ENCODE data around the gene C16orf74.

The C16orf74 gene

DNA sequence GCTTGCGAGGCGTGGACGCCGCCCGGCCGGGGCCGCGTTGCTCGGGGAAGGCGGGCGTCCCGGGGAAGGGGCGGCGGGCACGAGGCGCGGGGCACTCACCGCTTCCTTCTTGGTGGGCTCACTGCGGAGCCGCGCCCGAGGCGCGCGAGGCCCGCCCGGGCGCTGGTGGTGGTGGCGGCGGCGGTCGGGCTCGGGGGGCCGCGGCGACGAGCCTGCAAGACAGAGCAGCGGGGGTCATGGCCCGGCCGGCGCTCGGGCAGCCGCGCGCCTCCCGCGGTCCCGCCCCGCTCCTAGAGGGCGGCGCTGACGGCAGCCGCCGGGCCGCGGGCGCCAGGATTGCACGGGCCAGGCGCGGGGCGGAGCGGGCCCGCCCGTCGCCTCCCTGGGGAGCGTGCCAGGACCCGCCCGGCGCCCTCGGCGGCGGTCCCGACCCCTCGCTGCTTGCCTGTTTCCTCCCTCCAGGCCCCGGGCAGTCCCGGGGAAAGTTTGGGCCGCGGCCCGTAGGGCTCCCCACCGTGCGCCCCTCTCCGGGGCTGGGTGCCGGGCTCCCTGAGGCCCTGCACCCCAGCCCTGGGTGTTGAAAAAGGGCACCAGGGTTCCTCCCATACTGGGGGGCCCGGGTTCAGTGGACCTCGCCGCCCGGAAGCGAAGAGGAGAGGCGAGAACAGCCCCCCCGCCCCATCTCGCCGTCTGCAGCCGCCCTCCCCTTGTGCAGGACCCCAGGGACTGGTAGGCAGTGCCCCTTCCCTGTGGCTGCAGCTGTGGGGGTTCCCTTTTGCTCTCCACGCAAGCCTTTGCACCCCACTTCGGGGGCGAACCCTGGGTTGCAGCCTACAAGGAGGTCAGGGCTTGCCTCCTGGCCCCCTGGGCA lies at the start of gene C16orf74:
C16orf74 (minus strand) TSS at position 270 of the 871 bp plus-strand sequence. CDS start 15,879 bp downstream, outside the sequence.
- peak; percentile 96 for DNase-seq (ENCODE audit: low spot score)

DNA sequence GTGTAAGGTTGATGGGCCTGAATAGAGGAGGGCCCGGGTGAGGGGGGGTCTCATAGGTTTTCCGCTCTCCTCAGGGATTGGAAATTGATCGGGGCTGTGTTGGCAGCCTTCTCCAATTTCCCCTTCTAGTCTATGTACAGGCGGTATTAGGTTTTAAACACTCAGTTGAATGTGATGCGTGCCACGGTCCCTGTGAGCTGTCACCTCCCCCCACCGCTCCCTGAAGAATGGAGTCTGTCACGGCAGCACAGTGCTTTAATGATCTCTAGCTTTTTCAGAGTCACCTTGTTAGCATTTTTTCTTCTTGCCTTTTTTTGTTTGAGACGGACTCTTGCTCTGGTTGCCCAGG lies 49.4 kb upstream of the C16orf74 start:
- DNase-seq (ENCODE audit: low spot score): peak; percentile 52

DNA sequence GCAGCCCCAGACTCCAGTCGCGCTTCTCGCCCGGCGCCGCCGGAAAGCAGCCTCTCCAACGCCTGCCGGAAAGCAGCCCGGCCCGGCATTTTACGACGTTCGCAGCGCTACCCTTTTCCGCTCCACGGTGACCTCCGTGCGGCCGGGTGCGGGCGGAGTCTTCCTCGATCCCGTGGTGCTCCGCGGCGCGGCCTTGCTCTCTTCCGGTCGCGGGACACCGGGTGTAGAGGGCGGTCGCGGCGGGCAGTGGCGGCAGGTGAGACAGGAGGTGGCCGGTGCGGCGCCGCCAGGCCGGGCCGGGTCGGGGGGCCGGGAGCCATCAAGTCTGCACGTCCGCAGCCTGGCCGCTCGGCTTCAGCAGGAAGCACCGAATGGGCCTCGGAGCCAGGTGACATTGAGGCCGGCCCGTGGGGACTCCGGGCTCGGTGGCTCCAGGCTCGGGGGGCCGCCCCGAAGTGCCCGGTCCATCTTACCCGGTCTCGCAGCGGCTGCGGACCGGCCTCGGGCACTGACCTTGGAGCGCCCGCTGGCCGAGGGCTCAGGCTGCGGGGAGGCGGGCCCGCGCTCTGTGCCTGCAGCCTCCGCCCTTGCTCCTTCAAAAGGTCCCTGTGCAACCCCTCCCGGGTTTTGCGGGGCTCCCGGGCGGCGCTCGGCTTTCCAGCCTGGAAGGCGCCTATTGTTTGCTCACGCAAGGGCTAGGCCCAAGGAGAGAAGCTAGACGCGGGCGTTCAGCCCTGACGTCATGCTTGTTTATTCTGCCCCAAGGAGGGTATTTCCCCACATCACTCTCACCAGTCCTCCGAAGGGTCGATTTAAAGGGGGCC lies 48.8 kb upstream of the C16orf74 start, which contains the start of the genes COX4I1 and EMC8:
COX4I1 (plus strand) TSS at position 199 of the 824 bp plus-strand sequence. CDS start 1,511 bp downstream, outside the sequence.
EMC8 (minus strand) TSS at position 48 of the 824 bp plus-strand sequence. CDS start 249 bp downstream, outside the sequence.
- DNase-seq (ENCODE audit: low spot score): peak; percentile 98

DNA sequence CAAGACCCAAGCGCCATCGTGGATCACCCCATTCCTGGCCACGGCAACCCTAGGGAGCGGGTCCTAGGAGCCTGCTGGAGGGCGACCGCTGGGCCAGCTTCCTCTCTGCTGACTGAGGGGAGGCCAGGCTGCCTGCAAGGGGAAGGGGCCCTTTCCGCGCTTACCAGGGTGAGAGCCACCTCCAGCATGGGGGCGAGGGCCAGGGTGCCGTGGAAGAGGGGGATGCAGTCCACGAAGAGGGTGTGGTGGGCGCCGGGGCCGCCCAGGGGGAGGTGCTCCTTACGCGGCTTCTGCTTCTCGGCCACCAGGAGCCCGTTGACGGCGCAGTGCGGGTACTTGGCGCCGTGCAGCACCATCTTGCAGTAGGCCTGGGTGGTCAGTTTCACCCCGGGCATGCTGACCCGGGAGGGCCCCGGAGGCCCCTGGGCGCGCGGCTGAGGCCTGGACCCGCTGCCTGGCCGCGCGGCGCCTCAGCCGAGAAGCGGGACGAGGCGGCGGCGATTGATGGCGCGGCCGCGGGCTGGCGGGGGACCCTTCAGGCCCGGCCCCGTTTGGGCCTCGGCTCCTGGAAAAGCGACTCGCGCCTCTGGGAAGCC lies 48.1 kb upstream of the C16orf74 start:
- DNase-seq (ENCODE audit: low spot score): peak; percentile 83

GRCh38 chr16:85798283-85798776 lies 47.4 kb upstream of the C16orf74 start:
- peak; percentile 20 for DNase-seq (ENCODE audit: low spot score)

DNA sequence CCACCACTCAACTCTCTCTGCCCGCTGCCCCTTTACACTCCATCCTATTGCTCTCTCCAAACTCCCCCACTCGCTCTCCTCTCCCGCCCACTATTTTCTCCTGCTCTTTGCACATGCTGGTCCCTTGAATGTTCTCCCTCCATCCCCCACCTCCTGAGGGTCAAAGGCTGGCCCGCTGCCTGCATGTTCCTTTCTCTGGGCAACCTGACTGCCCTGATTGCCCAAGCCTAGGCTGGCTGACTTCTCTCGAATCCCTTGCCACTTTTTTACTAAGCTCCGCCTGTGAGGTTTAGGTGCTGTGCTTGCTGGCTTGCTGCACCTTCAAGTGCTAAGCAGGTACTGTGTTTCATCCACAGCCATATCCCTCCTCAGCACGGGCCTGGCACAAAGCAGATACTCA lies 45.7 kb upstream of the C16orf74 start:
- DNase-seq (ENCODE audit: low spot score): no peak

DNA sequence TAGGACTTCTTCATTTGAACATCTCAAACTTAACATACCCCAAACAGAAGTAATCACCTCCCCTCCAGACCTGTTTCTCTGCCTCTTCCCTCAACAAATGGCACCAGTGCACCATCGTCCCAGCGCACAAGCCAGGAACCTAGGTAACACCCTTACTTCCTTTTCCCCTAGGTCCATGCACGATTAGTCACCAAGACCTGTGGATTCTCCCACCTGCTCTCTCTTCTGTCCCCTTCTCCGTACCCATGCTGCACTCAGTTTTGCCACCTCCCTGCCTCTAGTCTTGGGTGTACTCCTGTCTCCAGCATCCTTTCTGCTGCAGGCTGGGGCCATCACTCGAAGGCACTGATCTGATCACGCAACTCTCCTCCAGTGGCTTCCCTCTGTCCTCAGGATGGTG lies 45.3 kb upstream of the C16orf74 start:
- DNase-seq (ENCODE audit: low spot score): no peak

- no peak for DNase-seq (ENCODE audit: low spot score)
Measured at GRCh38 chr16:85794696-85795095, 43.8 kb upstream of the C16orf74 start.

GRCh38 chr16:85793662-85794298 lies 42.9 kb upstream of the C16orf74 start:
- no peak for DNase-seq (ENCODE audit: low spot score)

- no peak for DNase-seq (ENCODE audit: low spot score)
Measured at GRCh38 chr16:85789773-85790172, 38.9 kb upstream of the C16orf74 start.

DNA sequence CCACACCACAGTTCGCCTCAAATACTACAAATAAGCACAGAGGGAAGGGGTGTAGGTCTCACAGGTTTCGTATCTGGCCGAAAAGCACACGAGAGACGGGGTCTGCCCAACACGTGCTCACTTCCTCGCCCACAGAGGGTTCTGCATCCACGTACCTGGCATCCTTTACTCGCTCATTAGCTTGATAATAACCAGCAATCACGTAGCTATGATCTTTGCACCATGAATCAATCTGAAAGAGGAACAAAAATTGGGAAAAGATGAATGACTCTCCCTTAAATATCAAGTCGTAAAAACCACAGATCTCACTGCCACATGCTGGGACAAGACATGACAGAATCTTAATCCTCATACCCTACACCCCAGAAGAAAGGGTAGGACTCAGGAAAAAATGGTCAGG lies 37.9 kb upstream of the C16orf74 start:
- DNase-seq (ENCODE audit: low spot score): no peak

DNA sequence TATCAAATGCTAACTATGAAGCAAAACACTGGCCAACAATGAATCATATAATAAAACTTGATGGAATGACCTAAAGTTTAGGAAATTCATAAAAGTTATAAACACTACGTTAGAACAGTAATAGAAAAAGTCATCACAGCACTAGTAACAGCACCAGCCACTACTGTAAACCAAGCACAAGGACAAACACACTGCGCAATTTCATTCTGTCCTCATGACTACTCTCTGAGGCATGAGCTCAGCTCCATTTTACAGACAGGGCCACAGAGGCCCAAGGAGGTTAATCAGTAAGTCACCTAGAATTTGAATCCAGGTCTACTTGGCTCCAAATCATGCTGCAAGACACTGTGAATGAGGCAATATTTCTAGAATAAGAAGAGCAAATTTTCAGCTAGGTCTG lies 35.0 kb upstream of the C16orf74 start:
- no peak for DNase-seq (ENCODE audit: low spot score)

DNA sequence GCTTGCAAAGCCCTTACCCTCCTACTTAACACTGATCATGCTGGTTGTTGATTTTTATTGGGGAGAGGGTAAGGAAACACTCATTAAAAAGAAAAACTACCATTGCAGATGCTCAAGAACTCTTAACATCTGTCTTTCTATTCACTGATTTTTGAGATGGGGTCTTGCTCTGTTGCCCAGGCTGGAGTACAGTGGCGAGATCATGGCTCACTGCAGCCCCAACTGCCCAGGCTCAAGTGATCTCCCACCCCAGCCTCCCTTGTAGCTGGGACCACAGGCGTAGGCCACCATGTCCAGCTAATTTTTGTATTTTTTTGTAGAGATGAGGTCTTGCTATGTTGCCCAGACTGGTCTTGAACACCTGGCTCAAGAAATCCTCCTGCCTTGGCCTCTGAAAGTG lies 33.9 kb upstream of the C16orf74 start:
- DNase-seq (ENCODE audit: low spot score): no peak

DNA sequence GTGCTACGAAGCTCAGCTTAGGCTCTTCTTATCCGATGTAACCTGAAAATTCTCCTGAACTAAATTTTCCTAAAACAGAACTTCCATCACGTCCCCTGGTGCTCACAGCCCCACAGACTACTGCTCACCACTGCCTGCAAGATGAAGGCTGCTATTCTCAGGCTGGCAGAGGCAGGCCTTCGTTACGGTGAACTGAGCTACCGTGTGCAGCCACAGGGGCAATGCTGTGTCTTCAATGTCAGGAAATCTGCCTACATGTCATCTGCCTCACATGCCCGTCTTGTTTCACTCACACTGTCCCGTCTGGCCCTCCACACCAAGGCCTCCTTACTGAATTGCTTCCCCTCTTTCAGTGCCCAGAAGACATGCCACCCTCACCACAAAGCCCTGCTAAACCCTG lies 32.5 kb upstream of the C16orf74 start:
- no peak for DNase-seq (ENCODE audit: low spot score)

- no peak for DNase-seq (ENCODE audit: low spot score)
Measured at GRCh38 chr16:85782451-85782850, 31.6 kb upstream of the C16orf74 start.

- DNase-seq (ENCODE audit: low spot score): peak; percentile 68
Measured at GRCh38 chr16:85781695-85782370, 30.9 kb upstream of the C16orf74 start.

DNA sequence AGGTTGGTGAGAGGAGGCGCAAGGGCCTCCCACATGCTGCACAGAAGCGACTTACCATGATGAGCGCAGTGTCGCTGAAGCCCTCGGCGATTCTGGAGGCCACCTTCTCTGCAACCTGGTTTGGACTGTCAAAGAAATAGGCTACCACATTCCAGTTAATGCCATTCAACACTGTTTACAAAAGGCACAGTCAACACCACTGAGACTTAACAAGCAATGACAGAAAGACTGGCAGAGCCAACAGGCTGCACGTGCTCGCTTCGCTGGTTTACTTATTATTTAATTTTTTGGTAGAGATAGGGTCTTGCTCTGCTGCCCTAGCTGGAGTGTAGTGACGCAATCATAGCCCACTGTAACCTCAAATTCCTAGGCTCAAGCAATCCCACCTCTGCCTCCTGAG lies 30.3 kb upstream of the C16orf74 start:
- DNase-seq (ENCODE audit: low spot score): no peak

- DNase-seq (ENCODE audit: low spot score): no peak
Measured at GRCh38 chr16:85780281-85780680, 29.4 kb upstream of the C16orf74 start.

- DNase-seq (ENCODE audit: low spot score): no peak
Measured at GRCh38 chr16:85778873-85779272, 28.0 kb upstream of the C16orf74 start.

GRCh38 chr16:85777583-85778310 lies 26.9 kb upstream of the C16orf74 start:
- DNase-seq (ENCODE audit: low spot score): no peak
